HCT116 (cell line): ENCODE data around the gene DNAJB8. TPM values are rescaled to one million over a fixed set of nuclear protein-coding genes. Genes with fewer than 3 reads are reported as not detected.

Experiments used
- ATAC-seq: fragments of 200-7000 bp; cut with Tn5 transposase; 2 replicates; pipeline ENCODE4 v1.9.1; 2020; ENCODE audit warnings: mild to moderate bottlenecking, moderate library complexity
- BruUV-seq: library from RNA; stranded (reverse); fragments of 400-500 nt; replicated peaks from 2 replicates; lab custom pipeline; 2021; lab: Mats Ljungman, UMichigan
- CTCF ChIA-PET: fragments of 300-600 bp; sonication (Branson Sonifier 250); formaldehyde crosslinking; loops from one replicate; lab custom pipeline; 2021; ENCODE audit warnings: antibody characterized with exemption; lab: Charles Lee
- POLR2A ChIA-PET: fragments of 300-600, 350-600 bp; sonication (Branson Sonifier 250); formaldehyde crosslinking; loops from one replicate; lab custom pipeline; 2021; ENCODE audit warnings: antibody characterized with exemption; lab: Charles Lee
- RAD21 ChIA-PET, 2 experiments: fragments of 300-600 bp; sonication (Branson Sonifier 250); formaldehyde crosslinking; loops; one replicate each; lab custom pipeline; 2023; ENCODE audit warnings: low total read pairs in 2 of 2; ENCODE audit not compliant: uncharacterized antibody in 2 of 2, unreplicated experiment in 2 of 2, low non-redundant PET in 1 of 2; lab: Charles Lee
- DNase-seq: peaks from one replicate; pipeline ENCODE4 v3.0.0-alpha.2; 2010; ENCODE audit warnings: low read depth, low spot score
- H2AFZ ChIP-seq: fragments of 200-600 bp; shearing (Covaris generic), sonication (generic); 2 replicates; pipeline ENCODE4 v1.6.1; 2017; ENCODE audit warnings: low read depth, mixed run types, mixed read lengths, antibody characterized with exemption, low read length; ENCODE audit not compliant: poor library complexity, severe bottlenecking
- H3K27ac ChIP-seq: 2 replicates; pipeline ENCODE4 v1.5.1; 2012; ENCODE audit warnings: low read depth, low read length
- H3K27me3 ChIP-seq: fragments of 200-600 bp; sonication (generic); 2 replicates; pipeline ENCODE4 v1.6.1; 2016; ENCODE audit warnings: mixed run types, low read length, mixed read lengths; ENCODE audit not compliant: insufficient read depth
- H3K36me3 ChIP-seq, 2 experiments: fragments of 200-500 bp in 1 of 2; fragments of 200-600 bp in 1 of 2; sonication (Bioruptor generic) in 1 of 2; sonication (generic) in 1 of 2; 2 replicates each; pipeline versions ENCODE4 v1.5.1 to v1.6.1; 2014 to 2016; ENCODE audit warnings: low read length in 2 of 2, inconsistent platforms in 1 of 2, mixed read lengths in 1 of 2, mixed run types in 1 of 2; ENCODE audit not compliant: insufficient read depth in 2 of 2, control insufficient read depth in 1 of 2
- H3K4me1 ChIP-seq, 2 experiments: fragments of 200-600 bp in 1 of 2; sonication (generic) in 1 of 2; 2 replicates each; pipeline versions ENCODE4 v1.5.1 to v1.6.1; 2012 to 2017; ENCODE audit warnings: low read length in 2 of 2, inconsistent platforms in 1 of 2, mild to moderate bottlenecking in 1 of 2, mixed read lengths in 1 of 2, mixed run types in 1 of 2, moderate library complexity in 1 of 2; ENCODE audit not compliant: insufficient read depth in 2 of 2, control insufficient read depth in 1 of 2
- H3K4me2 ChIP-seq: fragments of 200-600 bp; sonication (generic); 2 replicates; pipeline ENCODE4 v1.6.1; 2017; ENCODE audit warnings: mixed run types, low read length, mixed read lengths
- H3K4me3 ChIP-seq, 2 experiments: fragments of 200-600 bp in 1 of 2; sonication (generic) in 1 of 2; replicated peaks in 1 of 2; 2 replicates each; pipeline ENCODE4 v1.5.1; 2011 to 2016; ENCODE audit warnings: low read length in 2 of 2, control low read depth in 1 of 2, low read depth in 1 of 2, mild to moderate bottlenecking in 1 of 2, mixed read lengths in 1 of 2, mixed run types in 1 of 2
- H3K79me2 ChIP-seq: fragments of 200-600 bp; sonication (generic); 2 replicates; pipeline ENCODE4 v1.6.1; 2017; ENCODE audit warnings: mild to moderate bottlenecking, mixed run types, low read length, moderate library complexity, mixed read lengths; ENCODE audit not compliant: insufficient read depth
- H3K9ac ChIP-seq: fragments of 200-600 bp; sonication (generic); 2 replicates; pipeline ENCODE4 v1.6.1; 2016; ENCODE audit warnings: low read length, mixed read lengths
- H3K9me2 ChIP-seq: fragments of 200-600 bp; sonication (generic), shearing (Covaris generic); 2 replicates; pipeline ENCODE4 v1.6.1; 2017; ENCODE audit warnings: mixed run types, mild to moderate bottlenecking, moderate library complexity; ENCODE audit not compliant: insufficient read depth
- H3K9me3 ChIP-seq, 2 experiments: fragments of 200-500 bp in 1 of 2; fragments of 200-600 bp in 1 of 2; sonication (Bioruptor generic) in 1 of 2; sonication (generic) in 1 of 2; 2 replicates each; pipeline ENCODE4 v1.6.1; 2014 to 2017; ENCODE audit warnings: low read length in 2 of 2, mixed read lengths in 2 of 2, inconsistent platforms in 1 of 2, low read depth in 1 of 2, mild to moderate bottlenecking in 1 of 2, mixed run types in 1 of 2, moderate library complexity in 1 of 2; ENCODE audit not compliant: control insufficient read depth in 1 of 2, insufficient read depth in 1 of 2
- H4K20me1 ChIP-seq: fragments of 200-600 bp; sonication (generic), shearing (Covaris generic); 2 replicates; pipeline ENCODE4 v1.6.1; 2017; ENCODE audit warnings: mixed run types, mild to moderate bottlenecking, moderate library complexity; ENCODE audit not compliant: insufficient read depth
- CTCF ChIP-seq, 3 experiments: fragments of 200-600 bp in 1 of 3; sonication (generic) in 1 of 3; IDR thresholded peaks in 2 of 3; conservative IDR thresholded peaks in 1 of 3; 2 replicates each; pipeline ENCODE4 v1.5.1; 2012 to 2017; ENCODE audit warnings: low read depth in 2 of 3, low read length in 2 of 3, antibody characterized with exemption in 1 of 3, borderline replicate concordance in 1 of 3, control low read depth in 1 of 3, mild to moderate bottlenecking in 1 of 3, mixed read lengths in 1 of 3, mixed run types in 1 of 3, moderate library complexity in 1 of 3; ENCODE audit not compliant: insufficient read depth in 1 of 3
- EGR1 ChIP-seq: IDR thresholded peaks from 2 replicates; pipeline ENCODE4 v1.6.1; 2012; ENCODE audit warnings: low read depth
- JUND ChIP-seq: IDR thresholded peaks from 2 replicates; pipeline ENCODE4 v1.6.1; 2012
- SIN3A ChIP-seq: IDR thresholded peaks from 2 replicates; pipeline ENCODE4 v1.6.1; 2012; ENCODE audit warnings: low read depth
- TCF7L2 ChIP-seq: IDR thresholded peaks from 2 replicates; pipeline ENCODE4 v1.7.0; 2011; ENCODE audit warnings: borderline replicate concordance, inconsistent platforms; ENCODE audit not compliant: insufficient read depth, insufficient read length; ENCODE audit errors: extremely low read depth
- YY1 ChIP-seq: IDR thresholded peaks from 2 replicates; pipeline ENCODE4 v1.6.1; 2011; ENCODE audit warnings: low read length, low read depth, moderate library complexity, mild to moderate bottlenecking; ENCODE audit not compliant: insufficient replicate concordance; ENCODE audit errors: extremely low read depth
- ZFX ChIP-seq: fragments of 450-650 bp; IDR thresholded peaks from 2 replicates; pipeline ENCODE4 v1.6.1; 2017
- intact Hi-C: fragments of 100-400 bp; cut with micrococcal nuclease; formaldehyde crosslinking; loops from 2 replicates; pipeline ENCODE4 v1.10.0; 2022
- total RNA-seq: library from RNA; stranded (reverse); gene quantifications from one replicate; pipeline ENCODE4 v1.2.1, GENCODE V29; 2021; ENCODE audit not compliant: unreplicated experiment
- TF ChIP-seq, protein P1 (sequence below): IDR thresholded peaks from 2 replicates; pipeline ENCODE4 v1.6.1; 2012
- TF ChIP-seq, protein P2 (sequence below): IDR thresholded peaks from 2 replicates; pipeline ENCODE4 v1.6.1; 2012

DNAJB8 gene
- total RNA-seq, 1 experiment from 2014 or later = not detected

GRCh38 chr3:128423525-128424147 lies 43.1 kb downstream of the DNAJB8 start:
- Histone ChIP-seq H4K20me1 (no peaks in the 10 kb centered on the region), H3K27me3 (peaks cover 13% of the 10 kb centered on the region), H3K36me3 (no peaks in the 10 kb centered on the region), H3K9me2 (no peaks in the 10 kb centered on the region), H3K79me2 (no peaks in the 10 kb centered on the region), H3K27ac (peak overlapping the region; percentile 42; the same call in 1 of the 2 replicates), H3K4me2 (peak overlapping the region; percentile 80), H3K9ac (no peak overlapping the region), H2AFZ (no peak overlapping the region), H3K9me3 (peaks cover 0 to 11% of the 10 kb centered on the region in 2 experiments; a peak in 1 of 4 replicates), H3K4me1 (peaks cover 45 to 67% of the 10 kb centered on the region in 2 experiments), H3K4me3 (no peak overlapping the region)
- TF ChIP-seq, protein P1, sequence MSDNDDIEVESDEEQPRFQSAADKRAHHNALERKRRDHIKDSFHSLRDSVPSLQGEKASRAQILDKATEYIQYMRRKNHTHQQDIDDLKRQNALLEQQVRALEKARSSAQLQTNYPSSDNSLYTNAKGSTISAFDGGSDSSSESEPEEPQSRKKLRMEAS = no peak
- TF ChIP-seq EGR1 (no peak), YY1 (no peak), CTCF (IDR thresholded peaks at IDR 0.05 in 2 of 3, conservative IDR thresholded peaks at IDR 0.05 in 1 of 3; ENCODE audit: borderline replicate concordance in 1 of 3, insufficient read depth in 1 of 3, low read depth in 2 of 3, low read length in 2 of 3) (no peak), JUND (no peak), TCF7L2 (no peak), ZFX (no peak), SIN3A (no peak)
- TF ChIP-seq, protein P2, sequence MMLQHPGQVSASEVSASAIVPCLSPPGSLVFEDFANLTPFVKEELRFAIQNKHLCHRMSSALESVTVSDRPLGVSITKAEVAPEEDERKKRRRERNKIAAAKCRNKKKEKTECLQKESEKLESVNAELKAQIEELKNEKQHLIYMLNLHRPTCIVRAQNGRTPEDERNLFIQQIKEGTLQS = no peak
- no peak for ATAC-seq
- ChIA-PET POLR2A (no interaction called here), CTCF (interaction anchor here (3.4 kb wide), 1 partner anchor 161 kb away, joined by 18 read pairs; no protein-coding TSS in a partner anchor), RAD21 (no interaction called here)
- intact Hi-C loops = loop anchor here (10.0 kb wide), 1 partner anchor 199 kb away; no protein-coding TSS in a partner anchor
- BruUV-seq = no TSS peak
- no peak for DNase-seq
